Caco-2 (cell line): ENCODE results near the gene RTCB. TPM values are rescaled to one million over a fixed set of nuclear protein-coding genes. Genes with fewer than 3 reads are reported as not detected.

ENCODE experiments used
- BruUV-seq: library from RNA; stranded (reverse); fragments of 400-500 nt; replicated peaks from 2 replicates; lab custom pipeline; 2021; lab: Mats Ljungman, UMichigan
- CTCF ChIA-PET: fragments of 300-600 bp; sonication (Branson Sonifier 250); formaldehyde crosslinking; loops from one replicate; lab custom pipeline; 2022; ENCODE audit warnings: antibody characterized with exemption; lab: Charles Lee
- POLR2A ChIA-PET: fragments of 300-600 bp; sonication (Branson Sonifier 250); formaldehyde crosslinking; loops from one replicate; lab custom pipeline; 2022; ENCODE audit warnings: antibody characterized with exemption; lab: Charles Lee
- DNase-seq, 2 experiments: peaks; one replicate each; pipeline versions ENCODE4 v3.0.0 to v3.0.0-alpha.2; 2020 to 2022
- H3K27me3 ChIP-seq: replicated peaks from 2 replicates; pipeline ENCODE4 v1.6.0; 2011; ENCODE audit warnings: low read length; ENCODE audit not compliant: control insufficient read depth, insufficient read depth
- H3K36me3 ChIP-seq: 2 replicates; pipeline ENCODE4 v1.5.1; 2011; ENCODE audit warnings: low read length; ENCODE audit not compliant: control insufficient read depth, insufficient read depth
- H3K4me1 ChIP-seq: fragments of 250-450 bp; sonication (Bioruptor Pico); 2 replicates; pipeline ENCODE4 v1.5.1; 2020; ENCODE audit warnings: mild to moderate bottlenecking
- H3K4me3 ChIP-seq: 2 replicates; pipeline ENCODE4 v1.5.1; 2011; ENCODE audit warnings: low read depth, mild to moderate bottlenecking, control low read depth, low read length
- H3K9me3 ChIP-seq: fragments of 250-450 bp; sonication (Bioruptor Pico); 2 replicates; pipeline ENCODE4 v1.5.1; 2020; ENCODE audit warnings: mild to moderate bottlenecking, moderate library complexity
- H3K27ac Mint-ChIP-seq: one replicate; pipeline ENCODE4 v1.8.0; 2022; ENCODE audit warnings: mixed read lengths; ENCODE audit not compliant: unreplicated experiment
- H3K27me3 Mint-ChIP-seq: one replicate; pipeline ENCODE4 v1.8.0; 2022; ENCODE audit warnings: mixed read lengths; ENCODE audit not compliant: insufficient read depth, unreplicated experiment
- H3K36me3 Mint-ChIP-seq: one replicate; pipeline ENCODE4 v1.8.0; 2022; ENCODE audit warnings: mild to moderate bottlenecking, mixed read lengths; ENCODE audit not compliant: insufficient read depth, unreplicated experiment
- H3K4me1 Mint-ChIP-seq: one replicate; pipeline ENCODE4 v1.8.0; 2022; ENCODE audit warnings: low read depth, mixed read lengths; ENCODE audit not compliant: unreplicated experiment
- H3K4me3 Mint-ChIP-seq: one replicate; pipeline ENCODE4 v1.8.0; 2022; ENCODE audit warnings: mild to moderate bottlenecking, moderate library complexity, mixed read lengths; ENCODE audit not compliant: unreplicated experiment
- H3K9me3 Mint-ChIP-seq: one replicate; pipeline ENCODE4 v1.8.0; 2022; ENCODE audit warnings: mixed read lengths; ENCODE audit not compliant: unreplicated experiment
- CTCF ChIP-seq, 2 experiments: fragments of 200-600 bp in 1 of 2; IDR thresholded peaks; 1 replicate in 1 of 2; 2 replicates in 1 of 2; pipeline versions ENCODE4 v1.5.1 to v1.8.0; 2011 to 2022; ENCODE audit warnings: antibody characterized with exemption in 1 of 2, control low read depth in 1 of 2, inconsistent platforms in 1 of 2, low read depth in 1 of 2, low read length in 1 of 2, mild to moderate bottlenecking in 1 of 2, moderate library complexity in 1 of 2; ENCODE audit not compliant: insufficient read depth in 1 of 2, severe bottlenecking in 1 of 2, unreplicated experiment in 1 of 2
- intact Hi-C: fragments of 100-400 bp; cut with micrococcal nuclease; formaldehyde crosslinking; loops from one replicate; pipeline ENCODE4 v1.10.0; 2022; ENCODE audit not compliant: unreplicated experiment
- total RNA-seq: library from RNA; stranded (reverse); gene quantifications from 2 replicates; pipeline ENCODE4 v1.2.3, GENCODE V29; 2022

RTCB gene
- total RNA-seq, 1 experiment from 2014 or later: 105 TPM

- Histone ChIP-seq H3K9me3 (no peaks in the 10 kb centered on the region), H3K27me3 (no peaks in the 10 kb centered on the region), H3K4me1 (peaks cover 4% of the 10 kb centered on the region; the same call in 1 of the 2 replicates), H3K36me3 (peaks cover 1% of the 10 kb centered on the region; the same call in 1 of the 2 replicates), H3K4me3 (peak overlapping the region; percentile 73; the same call in 1 of the 2 replicates)
- Mint-ChIP-seq H3K27ac (no peak overlapping the region), H3K36me3 (peaks cover 60% of the 10 kb centered on the region), H3K9me3 (no peaks in the 10 kb centered on the region), H3K27me3 (no peaks in the 10 kb centered on the region), H3K4me3 (peak overlapping the region; percentile 90), H3K4me1 (peaks cover 6% of the 10 kb centered on the region)
- DNase-seq: no peak
- intact Hi-C loops: no loop called here
- TF ChIP-seq CTCF (IDR thresholded peaks at IDR 0.05; ENCODE audit: insufficient read depth in 1 of 2, low read depth in 1 of 2, low read length in 1 of 2, severe bottlenecking in 1 of 2, unreplicated experiment in 1 of 2): no peak
- ChIA-PET POLR2A (interaction anchor here (0.7 kb wide), 1 partner anchor 114 kb away, joined by 3 read pairs; no protein-coding TSS in a partner anchor), CTCF (no interaction called here)
- no TSS peak for BruUV-seq
Observed at GRCh38 chr22:32410459-32410858, 1.6 kb downstream of the RTCB start.

- no peaks in the 10 kb centered on the region for H3K27me3 Mint-ChIP-seq
- Histone ChIP-seq H3K9me3 (no peaks in the 10 kb centered on the region), H3K4me1 (peaks cover 4% of the 10 kb centered on the region; the same call in 1 of the 2 replicates), H3K4me3 (no peak overlapping the region), H3K36me3 (peaks cover 1% of the 10 kb centered on the region; the same call in 1 of the 2 replicates), H3K27me3 (no peaks in the 10 kb centered on the region)
- peak overlapping the region; percentile 2 for H3K27ac Mint-ChIP-seq
- no peaks in the 10 kb centered on the region for H3K9me3 Mint-ChIP-seq
- H3K4me1 Mint-ChIP-seq: peaks cover 6% of the 10 kb centered on the region
- CTCF ChIA-PET: no interaction called here
- no peak for TF ChIP-seq CTCF (IDR thresholded peaks at IDR 0.05; ENCODE audit: insufficient read depth in 1 of 2, low read depth in 1 of 2, low read length in 1 of 2, severe bottlenecking in 1 of 2, unreplicated experiment in 1 of 2)
- intact Hi-C loops: no loop called here
- peaks cover 62% of the 10 kb centered on the region for H3K36me3 Mint-ChIP-seq
- POLR2A ChIA-PET: interaction anchor here (0.7 kb wide), 1 partner anchor 114 kb away, joined by 3 read pairs; no protein-coding TSS in a partner anchor
- no TSS peak for BruUV-seq
- no peak for DNase-seq
- peak overlapping the region; percentile 42 for H3K4me3 Mint-ChIP-seq
Observed at GRCh38 chr22:32409977-32410376, 2.1 kb downstream of the RTCB start.

GRCh38 chr22:32407936-32408335 lies 4.1 kb downstream of the RTCB start:
- TF ChIP-seq CTCF (IDR thresholded peaks at IDR 0.05; ENCODE audit: insufficient read depth in 1 of 2, low read depth in 1 of 2, low read length in 1 of 2, severe bottlenecking in 1 of 2, unreplicated experiment in 1 of 2): no peak
- H3K9me3 Mint-ChIP-seq: no peaks in the 10 kb centered on the region
- H3K27ac Mint-ChIP-seq: no peak overlapping the region
- POLR2A ChIA-PET: no interaction called here
- H3K27me3 ChIP-seq: no peaks in the 10 kb centered on the region
- H3K4me3 Mint-ChIP-seq: no peak overlapping the region
- CTCF ChIA-PET: no interaction called here
- H3K9me3 ChIP-seq: no peaks in the 10 kb centered on the region
- intact Hi-C loops: no loop called here
- peaks cover 59% of the 10 kb centered on the region for H3K36me3 Mint-ChIP-seq
- H3K4me1 Mint-ChIP-seq: peaks cover 6% of the 10 kb centered on the region
- peaks cover 4% of the 10 kb centered on the region; the same call in 1 of the 2 replicates for H3K4me1 ChIP-seq
- peaks cover 1% of the 10 kb centered on the region; the same call in 1 of the 2 replicates for H3K36me3 ChIP-seq
- H3K27me3 Mint-ChIP-seq: no peaks in the 10 kb centered on the region
- no peak overlapping the region for H3K4me3 ChIP-seq
- no TSS peak for BruUV-seq
- DNase-seq: no peak
